Right ventricle myocardium superior (tissue), 1 donor: Measurements from ENCODE around the gene LMF2. TPM values are rescaled to one million over a fixed set of nuclear protein-coding genes. Genes with fewer than 3 reads are reported as not detected.
A peak's percentile ranks its signal among the peaks of the same experiment; 100 is the strongest.

Experiments used
- ATAC-seq: fragments of 200-7000 bp; cut with Tn5 transposase; one replicate; pipeline ENCODE4 v1.9.1; 2020; ENCODE audit warnings: mild to moderate bottlenecking; ENCODE audit not compliant: poor library complexity
- DNase-seq: peaks from one replicate; pipeline ENCODE4 v3.0.0-alpha.2; 2020
- intact Hi-C: fragments of 100-400 bp; cut with DNase I; formaldehyde crosslinking; loops from one replicate; pipeline ENCODE4 v1.11.2; 2022
- total RNA-seq: library from RNA; stranded (reverse); fragmentation: NEBNext Ultra II Directional; extraction: Animal tissue kit (Norgen Biotek cat#: 25700); gene quantifications from one replicate; pipeline ENCODE4 v1.2.1, GENCODE V29; 2021
- donor health status: DM: no; HTN: yes; CAD: no; lungs with severe emphysema.

LMF2 gene
- total RNA-seq, 1 donor from 2014 or later = 25.3 TPM

DNA sequence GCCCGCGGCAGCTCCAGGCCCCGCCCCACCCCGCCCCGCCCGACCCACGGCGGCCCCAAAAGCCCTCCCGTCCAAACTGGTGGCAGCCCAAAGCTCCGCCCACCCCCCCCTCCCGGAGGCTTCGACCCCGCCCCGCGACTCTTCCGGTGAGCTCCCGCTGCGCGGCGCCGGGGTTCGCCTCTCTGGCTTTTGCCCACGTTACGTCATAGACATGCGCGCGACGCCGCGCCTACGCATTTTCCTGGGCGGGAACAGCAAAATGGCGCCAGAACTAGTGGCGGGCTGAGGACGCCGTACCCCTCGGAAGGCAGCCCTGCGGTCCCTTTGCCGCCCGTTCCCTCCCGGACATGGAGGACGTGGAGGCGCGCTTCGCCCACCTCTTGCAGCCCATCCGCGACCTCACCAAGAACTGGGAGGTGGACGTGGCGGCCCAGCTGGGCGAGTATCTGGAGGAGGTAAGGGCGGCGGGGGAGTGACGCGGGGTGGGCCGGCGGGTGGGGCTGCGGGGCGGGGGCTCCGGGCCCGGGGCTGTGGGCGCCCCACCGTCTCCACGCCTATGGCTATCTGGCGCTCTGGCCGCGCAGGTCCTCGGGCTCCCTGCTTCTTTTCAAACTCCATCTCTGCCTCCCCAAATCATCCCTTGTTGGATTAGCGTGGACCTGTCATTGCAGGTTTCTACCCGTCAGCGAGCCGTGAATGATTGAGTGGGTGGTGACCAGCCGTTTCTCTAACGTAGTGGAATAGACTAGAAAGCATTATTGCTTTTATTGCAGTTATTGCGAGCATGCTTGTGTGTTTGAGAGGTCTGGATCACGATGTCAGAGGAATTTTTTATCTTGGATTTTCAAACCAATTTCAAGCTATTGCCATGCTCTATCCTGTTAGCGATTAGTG lies 736 bp upstream of the LMF2 start, which contains the start of gene NCAPH2:
Gene NCAPH2 (plus strand): TSS at position 234 of the 894 bp plus-strand sequence. CDS start 114 bp downstream, at position 348.
- ATAC-seq (peak; percentile 78), DNase-seq (peak; percentile 98)
- intact Hi-C loops = no loop called here

DNA sequence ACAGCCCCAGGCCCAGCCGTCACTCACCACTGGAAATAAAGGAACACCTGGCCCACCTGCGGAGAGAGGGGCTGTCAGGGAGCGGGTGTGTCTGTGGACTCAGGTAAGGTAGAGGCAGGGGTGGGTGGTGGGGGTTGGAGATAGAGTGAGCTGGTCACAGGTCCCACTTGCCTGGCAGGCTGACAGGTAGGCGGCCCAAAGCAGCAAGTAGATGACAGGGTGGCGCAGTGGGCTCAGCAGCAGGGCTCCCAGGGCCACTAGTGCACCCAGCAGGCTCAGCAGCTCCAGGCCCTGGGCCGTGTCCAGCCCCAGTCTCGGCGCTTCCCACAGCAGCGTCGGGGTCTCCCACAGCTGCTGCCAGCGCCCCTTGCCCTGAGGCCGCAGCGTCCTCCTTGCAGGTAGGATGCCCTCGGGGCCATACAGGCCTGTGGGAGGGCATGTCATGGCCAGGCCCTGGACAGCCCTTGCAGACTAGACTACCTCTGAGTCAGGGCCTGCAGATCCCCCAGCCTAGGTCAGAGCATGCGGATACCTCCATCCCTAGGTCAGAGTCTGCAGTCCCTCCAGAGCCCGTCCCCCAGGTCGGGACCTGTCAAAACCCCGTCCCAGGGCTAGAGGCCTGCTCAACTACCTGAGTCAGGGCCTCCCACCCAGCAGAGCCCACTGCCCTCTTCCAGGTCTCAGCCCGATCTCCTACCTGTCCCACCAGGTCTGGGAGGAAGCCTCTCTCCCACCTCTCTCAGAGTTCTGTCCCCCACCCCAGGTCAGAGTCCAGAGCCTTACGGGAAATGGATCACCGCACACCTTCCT lies 686 bp downstream of the LMF2 start:
- DNase-seq = peak; percentile 67
- peak; percentile 6 for ATAC-seq
- intact Hi-C loops = no loop called here

DNA sequence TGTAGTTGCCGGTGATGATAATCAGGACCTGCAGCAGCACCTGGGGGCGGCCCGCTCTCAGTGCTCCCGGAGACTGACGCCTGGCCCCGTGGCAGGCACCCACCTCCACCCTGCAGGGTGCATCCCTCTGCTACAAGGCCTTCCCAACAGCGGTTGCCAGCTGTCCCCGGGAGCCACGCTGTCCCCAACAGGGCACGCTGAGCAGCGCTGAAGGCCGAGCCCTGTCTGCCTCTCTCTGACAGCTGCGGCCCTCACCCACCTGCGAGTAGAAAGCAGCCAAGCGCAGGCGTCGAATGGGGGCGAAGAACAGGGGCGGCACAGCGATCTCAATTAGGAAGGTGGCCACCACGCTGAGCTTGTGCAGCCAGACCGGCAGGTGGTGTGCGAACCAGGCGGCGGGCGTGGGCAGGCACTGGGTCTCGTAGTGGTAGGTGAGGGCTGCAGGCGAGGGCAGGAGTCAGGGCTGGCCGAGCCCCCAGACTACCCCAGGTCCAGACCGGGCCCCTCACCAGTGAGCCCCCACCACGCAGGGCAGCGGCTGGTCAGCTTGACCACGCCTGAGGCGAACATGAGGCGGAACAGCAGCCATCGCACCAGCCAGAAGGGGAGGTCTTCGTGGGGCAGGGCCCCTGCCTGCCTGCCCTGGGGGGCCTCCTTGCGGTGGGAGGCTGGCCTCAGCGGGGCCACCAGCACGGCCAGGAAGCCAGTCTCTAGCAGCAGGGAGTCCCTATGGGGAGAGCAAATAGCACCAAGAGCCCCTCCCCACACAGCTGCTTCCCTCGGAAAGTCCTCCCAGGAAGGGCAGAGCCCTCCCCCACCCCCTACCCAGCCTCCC lies 1.5 kb downstream of the LMF2 start:
- DNase-seq = no peak
- intact Hi-C loops = no loop called here
- ATAC-seq = no peak

DNA sequence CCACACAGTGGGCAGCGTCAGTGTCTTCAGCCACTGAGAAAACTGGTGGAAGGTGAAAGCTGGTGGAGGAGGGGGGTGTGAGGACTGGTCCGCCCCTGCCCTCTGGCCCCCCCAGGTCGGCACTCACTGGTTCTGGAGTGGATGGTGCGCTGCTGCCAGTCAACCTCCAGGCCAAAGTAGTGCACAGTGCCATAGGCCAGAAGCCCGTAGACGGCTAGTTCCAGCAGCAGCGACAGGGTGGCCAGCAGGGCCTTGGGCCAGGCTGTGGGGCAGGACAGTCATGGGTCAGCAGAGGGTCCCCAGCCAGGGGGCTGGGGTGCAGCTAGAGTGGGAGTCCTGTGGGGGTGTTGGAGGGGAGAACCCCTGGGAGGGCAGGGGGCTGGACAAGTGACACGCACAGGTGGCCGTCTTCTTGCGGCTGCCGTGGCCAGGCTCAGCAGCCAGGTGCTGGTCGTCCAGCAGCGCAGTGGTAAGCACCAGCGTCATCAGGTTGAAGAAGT lies 2.2 kb downstream of the LMF2 start:
- no peak for DNase-seq
- intact Hi-C loops = no loop called here

DNA sequence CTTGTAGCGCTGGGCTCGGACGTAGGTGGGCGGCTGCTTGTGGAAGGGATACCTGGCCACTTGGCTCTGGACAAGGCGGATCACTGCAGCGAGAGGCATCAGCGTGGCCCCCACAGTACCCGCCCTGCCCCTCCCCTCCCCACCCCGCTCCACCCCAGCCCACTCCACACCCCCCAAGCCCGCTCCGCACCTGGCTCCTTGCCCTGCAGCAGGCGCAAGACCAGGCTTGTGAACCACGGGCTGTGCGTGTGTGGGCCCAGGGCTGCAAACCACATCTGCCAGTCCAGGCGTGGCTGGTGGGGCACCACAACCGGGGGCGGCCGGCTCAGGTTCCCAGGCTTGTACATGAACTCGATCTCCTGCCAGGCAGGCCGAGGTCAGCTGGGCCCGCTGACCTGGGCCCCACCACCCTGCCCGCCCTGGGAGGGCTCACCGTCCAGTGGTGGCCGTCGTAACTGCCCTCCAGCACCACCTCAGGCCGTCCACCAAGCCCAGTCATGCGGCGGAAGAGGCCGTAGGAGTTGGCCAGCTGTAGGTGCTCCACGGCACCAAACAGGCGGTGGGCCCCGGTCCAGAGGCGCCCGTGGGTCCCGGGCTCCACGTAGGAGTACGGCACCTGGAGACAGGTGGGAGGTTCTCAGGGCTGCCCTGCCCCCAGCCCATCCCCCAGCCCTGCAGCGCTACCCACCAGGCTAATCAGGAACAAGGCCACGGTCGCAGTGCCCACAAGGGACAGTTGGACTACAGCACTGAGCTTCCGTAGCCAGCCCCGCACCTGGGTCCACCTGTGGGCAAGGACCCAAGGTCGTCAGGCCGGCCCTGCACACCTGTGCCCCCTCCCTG lies 2.9 kb downstream of the LMF2 start:
- DNase-seq (no peak), ATAC-seq (no peak)
- intact Hi-C loops = no loop called here

More for the DNA sequence above, 2.2 kb downstream of the LMF2 start:
- no peak for ATAC-seq

DNA sequence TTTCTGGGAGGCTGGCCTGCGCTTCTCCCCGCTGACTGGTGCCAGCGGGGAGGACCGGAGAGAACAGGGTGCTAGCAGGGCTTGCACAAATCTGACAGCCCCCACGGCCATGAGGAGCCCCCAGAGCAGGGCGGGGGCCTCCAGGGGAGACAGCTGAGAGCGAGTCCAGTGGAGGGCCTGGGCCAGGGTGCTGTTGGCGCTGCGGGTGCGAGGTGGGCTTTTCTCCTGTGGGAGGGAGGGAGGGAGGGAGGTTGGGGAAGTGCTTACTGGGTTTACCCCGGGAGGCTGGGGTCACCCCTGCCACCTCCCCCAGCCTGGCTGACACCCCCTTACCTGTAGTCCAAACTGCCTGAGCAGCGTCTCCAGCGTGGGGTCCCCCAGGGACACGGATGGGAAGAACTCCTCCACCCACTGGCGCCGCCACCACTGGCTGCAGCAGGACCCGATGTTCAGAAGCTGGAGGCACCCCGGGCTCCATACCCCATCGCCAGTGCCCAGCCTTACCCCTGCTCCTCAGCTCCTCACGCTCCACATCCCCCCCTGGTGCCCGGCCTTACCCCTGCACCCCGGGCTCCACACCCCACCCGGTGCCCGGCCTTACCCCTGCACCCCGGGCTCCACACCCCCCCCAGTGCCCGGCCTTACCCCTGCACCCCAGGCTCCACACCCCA lies 3.9 kb downstream of the LMF2 start:
- DNase-seq (no peak), ATAC-seq (no peak)
- intact Hi-C loops = no loop called here

DNA sequence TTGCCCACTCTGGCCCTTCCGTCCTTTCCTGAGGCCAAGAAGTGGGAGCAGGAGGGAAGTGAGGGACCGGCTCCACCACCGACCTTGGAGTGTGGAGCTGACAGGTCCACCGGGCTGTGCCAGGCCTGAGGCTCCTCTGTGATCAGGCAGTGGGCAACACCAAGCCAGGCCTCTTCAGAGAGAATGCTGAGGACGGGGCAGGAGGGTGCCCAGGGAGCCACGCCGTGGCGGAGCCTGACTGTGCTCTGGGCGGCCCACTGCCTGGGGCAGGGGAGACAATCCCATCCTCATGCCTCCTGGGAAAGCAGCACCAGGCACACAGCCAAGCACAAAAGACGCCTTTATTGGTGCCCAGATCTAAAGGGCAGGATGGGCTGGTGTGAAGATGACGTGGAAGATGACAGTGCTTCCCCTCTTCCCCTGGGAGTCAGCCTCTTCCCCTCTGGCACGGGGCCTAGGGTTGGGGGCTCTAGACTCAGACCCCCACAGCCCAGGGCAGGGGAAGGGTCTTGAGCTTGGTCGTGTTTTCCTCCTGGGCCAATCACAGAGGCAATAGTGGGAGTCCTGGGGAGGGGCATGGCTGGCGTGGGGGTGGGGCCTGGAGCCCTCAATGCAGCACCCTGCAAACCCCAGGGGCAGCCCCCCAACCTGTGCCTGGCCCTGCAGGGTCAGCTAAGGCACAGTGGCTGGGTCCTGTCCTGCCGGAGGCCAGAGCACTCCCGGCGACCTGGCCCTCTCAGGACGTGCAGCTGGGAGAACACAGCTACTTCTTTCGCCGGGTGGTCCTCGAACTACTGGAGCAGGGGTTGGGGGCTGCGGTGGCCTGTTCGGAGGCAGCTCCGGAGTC lies 4.7 kb downstream of the LMF2 start:
- intact Hi-C loops = no loop called here
- DNase-seq = no peak
- no peak for ATAC-seq

DNA sequence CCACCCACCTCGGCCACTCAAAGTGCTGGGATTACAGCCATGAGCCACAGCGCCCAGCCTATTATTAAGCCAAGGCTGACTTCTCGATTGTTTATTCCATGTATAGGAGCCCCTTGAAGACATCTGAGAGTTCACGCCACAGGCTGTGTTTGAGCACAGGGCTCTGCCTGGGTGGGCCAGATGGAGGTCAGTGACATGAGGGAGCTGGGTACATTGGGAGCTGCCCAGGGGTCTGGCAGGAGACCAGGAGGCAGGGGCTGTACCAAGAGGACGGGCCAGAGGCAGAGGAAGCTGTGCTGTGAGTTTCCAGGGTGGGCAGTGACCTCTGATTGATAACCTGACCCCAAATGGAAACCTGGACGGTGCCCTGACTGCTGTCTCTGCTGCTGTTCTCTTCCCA lies 5.4 kb downstream of the LMF2 start:
- DNase-seq = no peak

DNA sequence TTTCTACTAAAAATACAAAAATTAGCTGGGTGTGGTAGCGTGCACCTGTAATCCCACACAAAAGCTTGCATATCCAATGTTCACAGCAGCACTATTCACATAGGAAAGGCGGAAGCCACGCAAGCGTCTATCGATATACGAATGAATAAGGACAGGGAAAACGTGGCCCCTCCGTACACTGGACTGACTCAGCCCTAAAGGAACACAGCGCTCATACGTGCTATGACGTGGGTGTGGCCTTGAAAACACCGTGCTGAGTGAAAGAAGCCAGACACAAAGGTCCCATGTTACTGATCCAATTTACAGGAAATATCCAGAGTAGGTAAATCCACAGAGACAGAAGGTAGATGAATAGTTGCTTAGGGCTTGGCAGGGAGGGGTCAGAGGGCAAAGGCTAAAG lies 7.0 kb downstream of the LMF2 start:
- intact Hi-C loops = no loop called here
- no peak for ATAC-seq
- no peak for DNase-seq

More for the DNA sequence above, 5.4 kb downstream of the LMF2 start:
- intact Hi-C loops = no loop called here
- ATAC-seq = no peak

DNA sequence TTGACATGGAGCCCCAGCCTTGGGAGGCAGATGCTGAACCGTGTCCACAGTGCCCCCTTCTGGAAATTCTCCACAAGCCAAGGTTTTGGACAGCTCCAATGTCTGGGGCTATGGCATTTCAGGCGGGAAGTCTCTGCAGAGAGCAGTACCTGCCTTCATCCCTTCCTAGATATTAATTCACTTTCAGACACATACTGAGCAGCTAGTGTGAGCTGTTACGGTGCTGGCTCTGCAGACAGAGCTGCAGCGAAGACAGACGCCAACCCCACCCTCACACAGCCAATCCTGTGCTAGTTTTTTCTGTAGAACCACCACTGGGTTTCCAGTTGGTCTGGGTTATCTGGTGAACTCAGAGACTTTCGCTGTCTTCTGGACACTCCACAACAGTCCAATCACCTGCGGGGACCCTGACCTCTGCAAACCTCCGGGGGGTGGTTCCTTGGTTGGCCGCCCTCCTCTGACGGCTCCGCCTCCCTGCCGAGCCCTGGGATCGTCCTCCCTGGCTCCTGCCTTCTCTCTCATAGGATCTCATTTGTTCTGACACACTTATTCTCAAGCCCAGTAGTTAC lies 9.1 kb downstream of the LMF2 start:
- intact Hi-C loops = no loop called here
- peak; percentile 79 for ATAC-seq
- peak; percentile 59 for DNase-seq

DNA sequence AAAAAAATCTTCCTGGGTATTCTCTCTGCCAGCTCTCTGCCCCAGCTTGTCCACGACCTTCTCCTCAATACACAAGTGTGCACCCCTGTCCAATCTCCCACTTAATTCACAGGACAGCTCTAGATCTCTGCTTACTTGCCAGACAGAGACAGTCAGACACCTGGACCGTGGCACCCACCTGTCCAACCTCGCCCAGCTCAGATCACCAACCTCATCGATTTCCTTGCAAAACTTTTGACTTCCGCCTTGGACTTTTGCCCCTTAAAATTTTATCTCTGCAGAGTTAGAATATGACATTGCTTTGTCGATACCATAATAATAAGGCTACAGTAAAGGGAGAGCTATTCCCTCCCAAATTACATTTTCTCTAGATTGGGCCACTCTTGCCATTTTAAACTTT lies 10.4 kb downstream of the LMF2 start:
- no peak for ATAC-seq
- intact Hi-C loops = no loop called here
- no peak for DNase-seq

DNA sequence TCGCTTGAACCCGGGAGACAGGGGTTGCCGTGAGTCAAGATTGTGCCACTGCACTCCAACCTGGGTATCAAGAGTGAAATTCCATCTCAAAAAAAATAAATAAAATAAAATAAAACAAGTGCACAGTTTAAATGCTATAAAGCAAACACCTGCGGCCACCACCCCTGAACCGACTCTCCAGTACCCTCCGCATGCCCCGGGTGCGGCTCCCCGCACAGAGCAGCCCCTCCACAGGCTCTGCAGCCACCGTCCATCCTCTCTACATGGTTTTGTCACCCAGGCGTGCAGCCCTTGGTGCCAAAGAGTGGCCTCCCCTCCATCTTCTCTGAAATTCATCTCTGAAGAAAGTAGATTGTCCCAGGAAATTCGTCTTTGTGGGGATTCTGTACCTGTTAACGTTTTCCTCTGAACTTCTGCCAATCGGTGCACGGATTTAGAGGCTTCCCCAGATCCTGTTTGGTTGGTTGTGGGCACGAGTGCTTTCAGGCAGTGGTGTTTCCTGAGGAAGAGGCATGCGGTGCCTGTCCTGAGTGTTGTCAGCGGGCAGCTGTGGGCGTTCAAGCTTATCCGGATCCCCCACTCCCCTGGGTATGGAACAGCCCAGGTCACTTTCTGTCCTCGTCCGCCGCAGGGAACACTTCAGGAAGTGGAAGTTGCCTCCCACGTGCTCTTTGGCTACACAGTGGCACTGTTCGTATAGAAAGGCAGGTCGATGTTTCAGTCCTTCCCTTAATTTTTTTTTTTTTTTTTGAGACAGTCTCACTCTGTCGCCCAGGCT lies 16.8 kb downstream of the LMF2 start:
- intact Hi-C loops = no loop called here
- DNase-seq = no peak
- no peak for ATAC-seq

DNA sequence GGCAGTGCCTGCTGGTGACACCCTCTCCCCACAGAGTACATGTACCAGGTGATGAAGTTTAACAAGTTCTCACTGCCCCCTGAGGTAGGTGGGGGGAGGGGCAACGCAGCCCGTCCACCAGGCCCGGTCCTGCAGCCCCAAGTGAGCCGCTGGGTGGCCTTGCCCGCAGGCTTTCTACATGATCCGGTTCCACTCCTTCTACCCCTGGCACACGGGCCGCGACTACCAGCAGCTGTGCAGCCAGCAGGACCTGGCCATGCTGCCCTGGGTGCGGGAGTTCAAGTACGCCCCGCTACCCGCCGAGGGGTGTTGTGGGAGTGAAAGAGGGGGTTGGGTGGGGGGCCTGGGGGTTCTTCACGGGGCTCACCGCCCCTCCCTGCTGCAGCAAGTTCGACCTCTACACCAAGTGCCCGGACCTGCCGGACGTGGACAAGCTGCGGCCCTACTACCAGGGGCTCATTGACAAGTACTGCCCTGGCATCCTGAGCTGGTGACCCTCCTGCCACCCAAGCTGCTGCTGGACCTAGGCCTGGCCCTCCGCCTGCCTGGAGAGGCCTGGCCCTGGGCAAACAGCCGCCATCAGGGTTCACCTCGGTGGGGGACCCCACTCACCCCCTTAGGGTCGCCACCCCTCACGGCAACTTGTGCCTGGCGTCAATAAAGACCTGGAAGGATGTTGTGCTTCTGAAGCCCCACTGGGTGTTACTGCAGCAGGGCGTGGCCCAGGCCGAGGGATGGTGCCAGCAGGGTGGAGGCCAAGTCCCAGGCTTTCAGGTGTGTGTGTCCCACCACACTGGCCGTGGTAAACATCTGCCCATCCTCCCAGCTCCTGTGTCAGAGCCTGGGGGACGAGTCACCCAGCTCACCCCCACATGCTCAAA lies 17.9 kb downstream of the LMF2 start:
- intact Hi-C loops = no loop called here
- DNase-seq = no peak
- ATAC-seq = no peak

DNA sequence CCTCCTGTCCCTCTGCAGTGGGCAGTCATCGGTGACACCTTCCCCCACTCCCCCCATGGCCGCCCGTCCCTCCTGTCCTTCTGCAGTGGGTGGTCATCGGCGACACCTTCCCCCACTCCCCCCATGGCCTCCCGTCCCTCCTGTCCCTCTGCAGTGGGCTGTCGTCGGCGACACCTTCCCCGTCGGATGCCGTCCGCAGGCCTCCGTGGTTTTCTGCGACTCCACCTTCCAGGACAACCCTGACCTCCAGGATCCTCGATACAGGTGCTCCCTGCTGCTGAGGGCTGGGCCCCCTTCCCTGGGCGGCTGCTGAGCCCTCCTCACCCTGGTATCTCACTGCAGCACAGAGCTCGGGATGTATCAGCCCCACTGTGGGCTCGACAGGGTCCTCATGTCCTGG lies 18.6 kb downstream of the LMF2 start:
- intact Hi-C loops = no loop called here
- no peak for DNase-seq

More for the DNA sequence above, 18.6 kb downstream of the LMF2 start:
- no peak for ATAC-seq
